OCI-LY3 (cell line): ENCODE data around the gene ARSA.

Experiments
- CTCF ChIP-seq: fragments of 200-600, 300-600 bp; sonication (generic); IDR thresholded peaks from 2 replicates; pipeline ENCODE4 v1.5.1; 2014; ENCODE audit warnings: antibody characterized with exemption, low read length, low read depth
- EZH2phosphoT487 ChIP-seq: fragments of 200-600 bp; shearing (Covaris generic); IDR thresholded peaks from 2 replicates; pipeline ENCODE4 v1.6.1; 2018; ENCODE audit warnings: antibody characterized with exemption, mixed run types, low read depth

- TF ChIP-seq CTCF (no peak), EZH2phosphoT487 (no peak)
These were observed 42.7 kb downstream of the ARSA start for GRCh38 chr22:50585238-50585637.
